ENCODE data around the gene OSBPL10.

The OSBPL10 gene

GRCh38 chr3:31743331-31744089, 237.6 kb downstream of the OSBPL10 start:
- H2BK120ac ChIP-seq (ENCODE audit: insufficient read depth, low read length, poor library complexity): no peak overlapping the region
- H4K91ac ChIP-seq (ENCODE audit: low read depth, low read length): no peak overlapping the region
- H3K14ac ChIP-seq (ENCODE audit: low read length): no peak overlapping the region
- H2AFZ ChIP-seq (ENCODE audit: insufficient read depth, low read length, poor library complexity): no peak overlapping the region
- H4K8ac ChIP-seq (ENCODE audit: low read depth, low read length): no peak overlapping the region
- H3K4me3 ChIP-seq (ENCODE audit: low read depth, low read length): no peak overlapping the region
- H3K23ac ChIP-seq (ENCODE audit: low read length): no peak overlapping the region
- no peaks in the 10 kb centered on the region for H3K9me3 ChIP-seq (ENCODE audit: insufficient read depth, low read depth, low read length)
- H4K12ac ChIP-seq (ENCODE audit: low read depth, low read length): no peak overlapping the region
- peaks cover 7 to 10% of the 10 kb centered on the region in 2 experiments for H3K4me1 ChIP-seq (ENCODE audit: control insufficient read depth in 1 of 2, insufficient read depth in 2 of 2, low read length in 2 of 2)
- H3K27me3 ChIP-seq (ENCODE audit: insufficient read depth, low read length): no peaks in the 10 kb centered on the region
- WGBS (ENCODE audit: extremely low coverage, insufficient coverage, insufficient read length): no CpG with 5 or more reads among the region's 5 CpGs
- no peak overlapping the region for H2BK5ac ChIP-seq (ENCODE audit: low read depth, low read length, poor library complexity)
- H3K4ac ChIP-seq (ENCODE audit: low read depth, low read length): no peak overlapping the region
- no peak for DNase-seq
- H2AK5ac ChIP-seq (ENCODE audit: low read length): no peak overlapping the region
- no peak overlapping the region for H3K27ac ChIP-seq (ENCODE audit: low read depth, low read length)
- H3K4me2 ChIP-seq (ENCODE audit: low read length): no peak overlapping the region
- peaks cover 0 to 2% of the 10 kb centered on the region in 2 experiments for H3K36me3 ChIP-seq (ENCODE audit: control insufficient read depth in 1 of 2, insufficient read depth in 2 of 2, low read length in 2 of 2)
- H3K79me1 ChIP-seq (ENCODE audit: low read length): no peaks in the 10 kb centered on the region
- H3K18ac ChIP-seq (ENCODE audit: low read length): no peak overlapping the region
- no peaks in the 10 kb centered on the region for H3K79me2 ChIP-seq (ENCODE audit: control insufficient read depth, insufficient read depth, low read length, poor library complexity)
- H2BK12ac ChIP-seq (ENCODE audit: low read length): no peak overlapping the region
- H3K9ac ChIP-seq (ENCODE audit: low read length): no peak overlapping the region

- Histone ChIP-seq H3K18ac (ENCODE audit: low read length) (no peak overlapping the region), H3K9me3 (ENCODE audit: insufficient read depth, low read depth, low read length) (no peaks in the 10 kb centered on the region), H2BK5ac (ENCODE audit: low read depth, low read length, poor library complexity) (no peak overlapping the region), H3K4me2 (ENCODE audit: low read length) (no peak overlapping the region), H3K27me3 (ENCODE audit: insufficient read depth, low read length) (no peaks in the 10 kb centered on the region), H3K79me2 (ENCODE audit: control insufficient read depth, insufficient read depth, low read length, poor library complexity) (no peaks in the 10 kb centered on the region), H2BK120ac (ENCODE audit: insufficient read depth, low read length, poor library complexity) (no peak overlapping the region), H3K4ac (ENCODE audit: low read depth, low read length) (no peak overlapping the region), H3K36me3 (ENCODE audit: control insufficient read depth in 1 of 2, insufficient read depth in 2 of 2, low read length in 2 of 2) (no peaks in the 10 kb centered on the region), H3K27ac (ENCODE audit: low read depth, low read length) (no peak overlapping the region), H4K12ac (ENCODE audit: low read depth, low read length) (no peak overlapping the region), H2AK5ac (ENCODE audit: low read length) (no peak overlapping the region), H3K79me1 (ENCODE audit: low read length) (no peaks in the 10 kb centered on the region), H3K4me3 (ENCODE audit: low read depth, low read length) (no peak overlapping the region), H4K91ac (ENCODE audit: low read depth, low read length) (no peak overlapping the region), H3K14ac (ENCODE audit: low read length) (no peak overlapping the region), H3K23ac (ENCODE audit: low read length) (no peak overlapping the region), H3K9ac (ENCODE audit: low read length) (no peak overlapping the region), H2BK12ac (ENCODE audit: low read length) (no peak overlapping the region), H3K4me1 (ENCODE audit: control insufficient read depth in 1 of 2, insufficient read depth in 2 of 2, low read length in 2 of 2) (peaks cover 2 to 3% of the 10 kb centered on the region in 2 experiments), H2AFZ (ENCODE audit: insufficient read depth, low read length, poor library complexity) (no peak overlapping the region), H4K8ac (ENCODE audit: low read depth, low read length) (no peak overlapping the region)
- WGBS (ENCODE audit: extremely low coverage, insufficient coverage, insufficient read length): no CpG with 5 or more reads among the region's 1 CpG
- no peak for DNase-seq
Observed at GRCh38 chr3:31740397-31740796, 240.7 kb downstream of the OSBPL10 start.

- Histone ChIP-seq H3K79me1 (ENCODE audit: low read length) (no peaks in the 10 kb centered on the region), H2AFZ (ENCODE audit: insufficient read depth, low read length, poor library complexity) (no peak overlapping the region), H3K18ac (ENCODE audit: low read length) (no peak overlapping the region), H3K23ac (ENCODE audit: low read length) (no peak overlapping the region), H2BK12ac (ENCODE audit: low read length) (no peak overlapping the region), H3K4me1 (ENCODE audit: control insufficient read depth in 1 of 2, insufficient read depth in 2 of 2, low read length in 2 of 2) (no peaks in the 10 kb centered on the region), H2BK5ac (ENCODE audit: low read depth, low read length, poor library complexity) (no peak overlapping the region), H2AK5ac (ENCODE audit: low read length) (no peak overlapping the region), H3K4ac (ENCODE audit: low read depth, low read length) (no peak overlapping the region), H3K14ac (ENCODE audit: low read length) (no peak overlapping the region), H3K9me3 (ENCODE audit: insufficient read depth, low read depth, low read length) (no peaks in the 10 kb centered on the region), H4K12ac (ENCODE audit: low read depth, low read length) (no peak overlapping the region), H3K79me2 (ENCODE audit: control insufficient read depth, insufficient read depth, low read length, poor library complexity) (no peaks in the 10 kb centered on the region), H3K27me3 (ENCODE audit: insufficient read depth, low read length) (no peaks in the 10 kb centered on the region), H4K91ac (ENCODE audit: low read depth, low read length) (no peak overlapping the region), H3K4me2 (ENCODE audit: low read length) (no peak overlapping the region), H3K36me3 (ENCODE audit: control insufficient read depth in 1 of 2, insufficient read depth in 2 of 2, low read length in 2 of 2) (no peaks in the 10 kb centered on the region), H3K27ac (ENCODE audit: low read depth, low read length) (no peak overlapping the region), H2BK120ac (ENCODE audit: insufficient read depth, low read length, poor library complexity) (no peak overlapping the region), H4K8ac (ENCODE audit: low read depth, low read length) (no peak overlapping the region), H3K4me3 (ENCODE audit: low read depth, low read length) (no peak overlapping the region), H3K9ac (ENCODE audit: low read length) (no peak overlapping the region)
- DNase-seq: no peak
- WGBS (ENCODE audit: extremely low coverage, insufficient coverage, insufficient read length): no CpG with 5 or more reads among the region's 7 CpGs
Observed at GRCh38 chr3:31738412-31738811, 242.7 kb downstream of the OSBPL10 start.

- no peaks in the 10 kb centered on the region for H3K27me3 ChIP-seq (ENCODE audit: insufficient read depth, low read length)
- no peak overlapping the region for H3K4me3 ChIP-seq (ENCODE audit: low read depth, low read length)
- H3K4me1 ChIP-seq (ENCODE audit: control insufficient read depth in 1 of 2, insufficient read depth in 2 of 2, low read length in 2 of 2): no peaks in the 10 kb centered on the region
- no peak overlapping the region for H3K4ac ChIP-seq (ENCODE audit: low read depth, low read length)
- no peak overlapping the region for H3K14ac ChIP-seq (ENCODE audit: low read length)
- H3K79me2 ChIP-seq (ENCODE audit: control insufficient read depth, insufficient read depth, low read length, poor library complexity): no peaks in the 10 kb centered on the region
- H3K4me2 ChIP-seq (ENCODE audit: low read length): no peak overlapping the region
- no peak overlapping the region for H4K91ac ChIP-seq (ENCODE audit: low read depth, low read length)
- no peak overlapping the region for H4K12ac ChIP-seq (ENCODE audit: low read depth, low read length)
- no CpG with 5 or more reads among the region's 5 CpGs for WGBS (ENCODE audit: extremely low coverage, insufficient coverage, insufficient read length)
- H2BK120ac ChIP-seq (ENCODE audit: insufficient read depth, low read length, poor library complexity): no peak overlapping the region
- H3K36me3 ChIP-seq (ENCODE audit: control insufficient read depth in 1 of 2, insufficient read depth in 2 of 2, low read length in 2 of 2): peaks cover 0 to 3% of the 10 kb centered on the region in 2 experiments
- no peaks in the 10 kb centered on the region for H3K9me3 ChIP-seq (ENCODE audit: insufficient read depth, low read depth, low read length)
- no peak overlapping the region for H2BK5ac ChIP-seq (ENCODE audit: low read depth, low read length, poor library complexity)
- no peak overlapping the region for H3K27ac ChIP-seq (ENCODE audit: low read depth, low read length)
- H3K79me1 ChIP-seq (ENCODE audit: low read length): no peaks in the 10 kb centered on the region
- DNase-seq: no peak
- no peak overlapping the region for H3K23ac ChIP-seq (ENCODE audit: low read length)
- no peak overlapping the region for H4K8ac ChIP-seq (ENCODE audit: low read depth, low read length)
- H2BK12ac ChIP-seq (ENCODE audit: low read length): no peak overlapping the region
- no peak overlapping the region for H2AK5ac ChIP-seq (ENCODE audit: low read length)
- no peak overlapping the region for H2AFZ ChIP-seq (ENCODE audit: insufficient read depth, low read length, poor library complexity)
- H3K9ac ChIP-seq (ENCODE audit: low read length): no peak overlapping the region
- H3K18ac ChIP-seq (ENCODE audit: low read length): no peak overlapping the region
Observed at GRCh38 chr3:31735667-31736066, 245.4 kb downstream of the OSBPL10 start.
